Esophagus muscularis mucosa (tissue), 4 donors: Measurements from ENCODE around the gene YLPM1. TPM values are rescaled to one million over a fixed set of nuclear protein-coding genes. Genes with fewer than 3 reads are reported as not detected.

Source experiments
- DNase-seq: peaks from one replicate; pipeline ENCODE4 v3.0.0-alpha.2; 2017; ENCODE audit errors: extremely low spot score
- H3K27ac ChIP-seq, 4 donors: fragments of 200-600 bp; sonication (generic); replicated peaks in 1 of 4; 1 replicate in 3 of 4; 2 replicates in 1 of 4; pipeline ENCODE4 v1.5.1; 2016 to 2019; ENCODE audit warnings: mild to moderate bottlenecking in 1 of 4
- H3K27me3 ChIP-seq, 4 donors: fragments of 200-600 bp; sonication (generic); one replicate each; pipeline versions ENCODE4 v1.5.1 to v1.6.0; 2016 to 2019
- H3K36me3 ChIP-seq, 4 donors: fragments of 200-600 bp; sonication (generic); one replicate each; pipeline ENCODE4 v1.5.1; 2016 to 2019
- H3K4me1 ChIP-seq, 4 donors: fragments of 200-600 bp; sonication (generic); one replicate each; pipeline ENCODE4 v1.5.1; 2016 to 2019
- H3K4me3 ChIP-seq, 4 donors: fragments of 200-600 bp; sonication (generic); 1 replicate in 2 of 4; 2 replicates in 2 of 4; pipeline ENCODE4 v1.5.1; 2016 to 2019; ENCODE audit warnings: mild to moderate bottlenecking in 4 of 4, moderate library complexity in 1 of 4
- H3K9me3 ChIP-seq, 4 donors: fragments of 200-600 bp; sonication (generic); 1 replicate in 3 of 4; 2 replicates in 1 of 4; pipeline ENCODE4 v1.5.1; 2016 to 2019
- EP300 ChIP-seq: sonication (generic); formaldehyde crosslinking; IDR thresholded peaks from one replicate; pipeline ENCODE4 v1.6.1; 2017; ENCODE audit warnings: antibody characterized with exemption
- POLR2A ChIP-seq: fragments of 450-650 bp; IDR thresholded peaks from one replicate; pipeline ENCODE4 v1.6.1; 2017; ENCODE audit warnings: antibody characterized with exemption, moderate library complexity, mild to moderate bottlenecking, low read depth
- POLR2AphosphoS5 ChIP-seq, 2 donors: sonication (generic); formaldehyde crosslinking; IDR thresholded peaks; one replicate each; pipeline ENCODE4 v1.6.1; 2017; ENCODE audit warnings: antibody characterized with exemption in 2 of 2
- WGBS: methylation state at CpG from one replicate; pipeline ENCODE4 v1.1.5; 2018; 5-methylcytosine and 5-hydroxymethylcytosine counted together
- intact Hi-C: fragments of 100-400 bp; cut with DNase I; formaldehyde crosslinking; loops from one replicate; pipeline ENCODE4 v1.15.1; 2023
- total RNA-seq, 4 donors: library from RNA; depleted of rRNA; stranded (reverse); fragments of >200 nt; gene quantifications; one replicate each; pipeline versions ENCODE4 v1.1.0 to v1.2.1, GENCODE V29; 2016
- TF ChIP-seq, protein P1 (sequence below), 3 experiments: fragments of 200-600 bp in 2 of 3; fragments of 450-650 bp in 1 of 3; sonication (generic) in 2 of 3; IDR thresholded peaks; one replicate each; pipeline ENCODE4 v1.5.1; 2017 to 2019; ENCODE audit warnings: antibody characterized with exemption in 3 of 3, mild to moderate bottlenecking in 2 of 3, moderate library complexity in 1 of 3

YLPM1 gene
- total RNA-seq, 4 donors from 2014 or later: 31.0 to 47.2 (median 36.0) TPM

DNA sequence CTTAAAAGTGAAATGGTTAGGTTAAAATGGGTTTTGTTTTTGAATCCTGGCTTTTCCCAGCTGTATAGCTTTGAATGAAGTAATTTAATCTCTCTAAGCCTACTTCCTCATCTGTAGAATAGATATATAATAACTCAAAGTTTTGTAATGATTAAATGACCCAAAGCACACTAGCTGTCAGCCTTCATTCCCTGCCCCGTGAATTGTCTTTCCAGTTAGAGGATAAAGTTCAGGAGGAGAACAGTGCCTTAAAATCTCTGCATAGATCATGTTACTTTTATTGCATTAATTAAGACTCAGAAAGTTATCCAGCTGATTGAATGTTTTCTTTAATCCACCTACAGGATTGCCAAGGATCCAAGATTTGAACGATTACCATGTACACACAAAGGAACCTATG, 30.7 kb upstream of the YLPM1 start:
- intact Hi-C loops: no loop called here
- peaks cover 37 to 68% (median 56%) of the 10 kb centered on the region in 4 donors for H3K36me3 ChIP-seq

GRCh38 chr14:74733221-74733620, 29.9 kb upstream of the YLPM1 start:
- intact Hi-C loops: no loop called here
- WGBS: 77% methylated on average over 3 of the region's 3 CpGs
- no peak for DNase-seq
- H3K36me3 ChIP-seq: peaks cover 37 to 76% (median 58%) of the 10 kb centered on the region in 4 donors
- H3K27me3 ChIP-seq: no peaks in the 10 kb centered on the region
- H3K9me3 ChIP-seq: no peaks in the 10 kb centered on the region
- no peak overlapping the region for H3K27ac ChIP-seq
- no peak overlapping the region for H3K4me3 ChIP-seq
- TF ChIP-seq, protein P1, sequence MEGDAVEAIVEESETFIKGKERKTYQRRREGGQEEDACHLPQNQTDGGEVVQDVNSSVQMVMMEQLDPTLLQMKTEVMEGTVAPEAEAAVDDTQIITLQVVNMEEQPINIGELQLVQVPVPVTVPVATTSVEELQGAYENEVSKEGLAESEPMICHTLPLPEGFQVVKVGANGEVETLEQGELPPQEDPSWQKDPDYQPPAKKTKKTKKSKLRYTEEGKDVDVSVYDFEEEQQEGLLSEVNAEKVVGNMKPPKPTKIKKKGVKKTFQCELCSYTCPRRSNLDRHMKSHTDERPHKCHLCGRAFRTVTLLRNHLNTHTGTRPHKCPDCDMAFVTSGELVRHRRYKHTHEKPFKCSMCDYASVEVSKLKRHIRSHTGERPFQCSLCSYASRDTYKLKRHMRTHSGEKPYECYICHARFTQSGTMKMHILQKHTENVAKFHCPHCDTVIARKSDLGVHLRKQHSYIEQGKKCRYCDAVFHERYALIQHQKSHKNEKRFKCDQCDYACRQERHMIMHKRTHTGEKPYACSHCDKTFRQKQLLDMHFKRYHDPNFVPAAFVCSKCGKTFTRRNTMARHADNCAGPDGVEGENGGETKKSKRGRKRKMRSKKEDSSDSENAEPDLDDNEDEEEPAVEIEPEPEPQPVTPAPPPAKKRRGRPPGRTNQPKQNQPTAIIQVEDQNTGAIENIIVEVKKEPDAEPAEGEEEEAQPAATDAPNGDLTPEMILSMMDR (IDR thresholded peaks at IDR 0.05): no peak
- TF ChIP-seq EP300 (no peak), POLR2A (no peak), POLR2AphosphoS5 (IDR thresholded peaks at IDR 0.05) (no peak)
- no peaks in the 10 kb centered on the region for H3K4me1 ChIP-seq

More for the DNA sequence above, 30.7 kb upstream of the YLPM1 start:
- Histone ChIP-seq H3K27ac (no peak overlapping the region), H3K9me3 (no peaks in the 10 kb centered on the region), H3K27me3 (no peaks in the 10 kb centered on the region), H3K4me1 (no peaks in the 10 kb centered on the region), H3K4me3 (no peak overlapping the region)
- DNase-seq: no peak
- TF ChIP-seq POLR2A (no peak), POLR2AphosphoS5 (IDR thresholded peaks at IDR 0.05) (no peak), EP300 (no peak)
- TF ChIP-seq, protein P1 (IDR thresholded peaks at IDR 0.05): no peak
- 98% methylated on average over 2 of the region's 2 CpGs for WGBS

DNA sequence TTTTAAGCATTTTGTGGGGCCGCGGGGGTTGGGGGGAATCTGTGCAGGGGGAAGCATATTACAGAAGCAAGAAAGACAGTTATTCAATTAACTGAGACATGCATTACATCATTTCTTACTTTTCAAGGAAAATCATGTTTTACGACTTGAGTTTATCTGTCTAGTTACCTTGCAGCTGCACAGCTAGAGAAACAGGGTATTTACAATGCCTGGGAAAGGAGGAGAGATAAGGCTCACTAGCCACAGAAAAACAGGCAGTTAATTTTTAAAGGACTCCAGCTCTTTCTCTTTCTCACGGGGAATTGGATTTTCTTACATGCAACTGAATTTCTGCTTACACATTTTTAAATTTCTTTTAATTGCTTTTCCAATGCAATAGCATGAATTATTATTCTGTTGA, 28.0 kb upstream of the YLPM1 start:
- TF ChIP-seq EP300: no peak
- TF ChIP-seq, protein P1 (IDR thresholded peaks at IDR 0.05): no peak
- TF ChIP-seq POLR2A: no peak
- no peak for TF ChIP-seq POLR2AphosphoS5 (IDR thresholded peaks at IDR 0.05)
- no peaks in the 10 kb centered on the region for H3K9me3 ChIP-seq
- peaks cover 37 to 94% (median 64%) of the 10 kb centered on the region in 4 donors for H3K36me3 ChIP-seq
- H3K27me3 ChIP-seq: no peaks in the 10 kb centered on the region
- intact Hi-C loops: no loop called here
- H3K4me3 ChIP-seq: no peak overlapping the region
- H3K4me1 ChIP-seq: no peaks in the 10 kb centered on the region
- no peak for DNase-seq
- H3K27ac ChIP-seq: no peak overlapping the region
- 92% methylated on average over 4 of the region's 4 CpGs for WGBS

DNA sequence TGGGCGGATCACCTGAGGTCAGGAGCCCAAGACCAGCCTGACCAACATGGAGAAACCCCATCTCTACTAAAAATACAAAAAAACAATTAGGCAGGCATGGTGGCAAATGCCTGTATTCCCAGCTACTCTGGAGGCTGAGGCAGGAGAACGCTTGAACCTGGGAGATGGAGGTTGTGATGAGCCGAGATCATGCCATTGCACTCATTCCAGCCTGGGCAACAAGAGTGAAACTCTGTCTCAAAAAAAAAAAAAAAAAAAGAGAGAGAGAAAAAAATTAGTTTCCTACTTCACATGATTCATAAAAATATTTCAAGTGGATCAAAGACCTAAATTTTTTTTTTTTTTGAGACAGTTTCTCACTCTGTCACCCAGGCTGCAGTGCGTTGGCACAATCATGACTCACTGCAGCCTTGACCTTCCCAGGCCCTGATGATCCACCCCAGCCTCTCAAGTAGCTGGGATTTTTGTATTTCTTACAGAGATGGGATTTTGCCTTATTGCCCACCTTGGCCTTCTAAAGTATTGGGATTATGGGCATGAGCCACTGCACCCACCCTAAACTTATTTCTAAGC, 25.3 kb upstream of the YLPM1 start:
- no peak for TF ChIP-seq POLR2A
- no peak for TF ChIP-seq POLR2AphosphoS5 (IDR thresholded peaks at IDR 0.05)
- TF ChIP-seq EP300: no peak
- TF ChIP-seq, protein P1 (IDR thresholded peaks at IDR 0.05): no peak
- no peak for DNase-seq
- H3K27me3 ChIP-seq: no peaks in the 10 kb centered on the region
- H3K4me3 ChIP-seq: no peak overlapping the region
- WGBS: 95% methylated on average over 4 of the region's 4 CpGs
- peaks cover 34 to 72% (median 49%) of the 10 kb centered on the region in 4 donors for H3K36me3 ChIP-seq
- no peaks in the 10 kb centered on the region for H3K9me3 ChIP-seq
- H3K4me1 ChIP-seq: no peaks in the 10 kb centered on the region
- H3K27ac ChIP-seq: no peak overlapping the region
- intact Hi-C loops: no loop called here
